GF-D8 (cell line): ENCODE measurements around the gene ESRRB.

Experiments
- DNase-seq: peaks from one replicate; lab custom pipeline; 2025; lab: John Stamatoyannopoulos, UW

ESRRB gene

DNA sequence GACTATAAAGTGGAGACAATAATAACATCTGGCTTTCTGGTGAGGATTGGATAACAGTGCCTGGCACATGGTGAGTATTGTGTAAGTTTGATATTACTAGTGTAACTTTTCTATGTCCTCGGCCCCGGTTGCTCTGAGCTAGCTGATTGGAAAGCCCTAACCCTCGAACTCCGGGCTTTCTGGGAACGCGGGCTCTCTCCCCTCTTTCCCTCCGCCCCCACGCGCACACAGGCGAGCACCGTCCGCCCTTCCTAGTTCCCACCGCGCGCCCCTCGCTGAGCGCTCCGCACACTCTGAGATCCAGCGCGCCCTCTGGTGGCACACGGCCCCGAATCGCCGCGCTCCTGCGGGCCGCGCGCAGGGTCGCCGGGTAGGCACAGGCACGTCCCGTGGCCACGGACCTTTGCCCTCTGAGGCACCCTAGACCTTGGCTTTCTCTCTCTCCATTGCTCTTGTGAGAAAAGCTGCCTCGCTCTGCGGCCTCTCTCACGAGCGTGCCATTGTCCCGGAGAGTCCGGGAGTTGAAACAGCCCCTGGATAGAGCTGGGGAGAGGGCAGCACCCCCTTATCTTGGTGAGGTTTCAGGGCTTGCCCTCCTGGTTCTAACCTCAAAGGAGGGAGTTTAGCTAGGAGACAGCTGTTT is 23.2 kb upstream of the ESRRB start:
- DNase-seq, result no peak

DNA sequence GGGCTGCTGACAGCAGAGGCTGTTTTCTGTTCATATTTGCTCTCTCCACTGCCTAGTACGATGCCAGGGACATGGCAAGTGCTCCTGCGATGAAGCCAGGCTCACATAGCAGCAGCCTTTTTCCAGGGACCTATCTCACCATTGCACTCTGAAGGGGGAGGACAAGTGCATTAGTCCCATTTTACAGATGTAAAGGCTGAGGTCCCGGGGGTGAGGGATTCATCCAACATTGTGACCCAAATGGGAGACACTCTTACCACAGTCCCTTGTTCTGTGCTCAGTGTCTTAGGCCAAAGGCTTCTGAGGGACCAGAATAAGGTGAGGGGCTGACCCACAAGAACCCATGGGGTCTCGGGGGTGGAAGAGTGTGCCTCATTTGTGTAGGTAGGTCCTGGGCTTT is 21.6 kb upstream of the ESRRB start:
- DNase-seq, result no peak

DNA sequence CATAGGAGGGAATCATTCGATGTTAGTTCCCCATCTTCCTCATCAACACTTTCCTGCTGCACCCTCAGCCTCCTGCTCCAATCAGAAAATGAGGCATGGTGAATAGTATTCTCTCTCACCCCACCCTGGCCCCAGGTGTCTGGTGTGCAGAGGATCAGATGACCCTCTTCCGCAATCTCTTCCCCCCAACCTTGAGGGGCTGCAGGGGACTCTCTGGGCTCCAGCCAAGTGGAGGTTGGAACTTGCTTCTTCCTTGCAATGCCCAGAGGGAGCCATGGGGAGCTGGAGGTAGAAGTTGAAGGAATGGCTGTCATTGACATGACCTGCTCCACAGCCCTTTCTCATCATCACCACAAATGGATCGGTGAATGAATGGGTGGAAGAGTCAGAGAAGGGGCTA is 20.2 kb upstream of the ESRRB start:
- DNase-seq, result no peak

DNA sequence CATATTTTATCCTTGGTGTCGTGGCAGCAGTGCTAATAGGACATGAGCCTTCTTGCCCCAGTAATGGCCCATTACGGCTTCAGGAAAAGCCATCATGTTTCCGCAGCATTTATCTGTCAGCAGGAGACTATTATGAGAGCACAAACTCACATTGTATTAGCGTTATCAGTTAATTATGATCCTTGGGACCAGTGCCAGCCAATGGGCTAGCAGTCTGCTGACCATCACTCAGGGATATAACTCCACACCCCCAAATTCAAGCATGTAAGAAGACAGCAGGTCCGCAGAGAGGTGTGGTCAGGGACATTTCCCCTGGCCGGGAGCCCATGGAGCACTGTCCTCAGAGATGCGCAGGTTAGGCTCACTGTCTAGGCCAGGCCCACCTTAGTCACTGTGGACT is 4.9 kb upstream of the ESRRB start:
- no peak for DNase-seq

DNA sequence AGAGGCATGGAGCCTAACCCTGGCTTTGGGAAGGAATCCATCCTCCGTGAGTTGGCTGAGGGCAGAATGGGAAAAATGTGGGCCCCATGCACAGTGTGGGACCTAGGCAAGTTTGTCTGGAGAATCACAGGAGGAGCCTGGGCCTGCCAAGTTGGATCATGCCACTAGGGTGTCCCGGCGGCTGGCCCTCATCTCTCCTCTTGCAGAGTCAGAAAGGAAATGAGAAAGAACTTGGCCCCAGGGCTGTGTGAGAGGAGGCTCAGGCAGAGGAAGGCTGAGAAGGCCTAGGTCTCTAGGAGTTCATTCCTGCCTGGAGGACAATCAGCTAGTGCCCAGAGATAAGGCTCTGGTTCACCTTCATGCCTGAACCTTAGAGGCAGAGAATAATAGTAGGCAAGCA is 2.5 kb upstream of the ESRRB start:
- no peak for DNase-seq

DNA sequence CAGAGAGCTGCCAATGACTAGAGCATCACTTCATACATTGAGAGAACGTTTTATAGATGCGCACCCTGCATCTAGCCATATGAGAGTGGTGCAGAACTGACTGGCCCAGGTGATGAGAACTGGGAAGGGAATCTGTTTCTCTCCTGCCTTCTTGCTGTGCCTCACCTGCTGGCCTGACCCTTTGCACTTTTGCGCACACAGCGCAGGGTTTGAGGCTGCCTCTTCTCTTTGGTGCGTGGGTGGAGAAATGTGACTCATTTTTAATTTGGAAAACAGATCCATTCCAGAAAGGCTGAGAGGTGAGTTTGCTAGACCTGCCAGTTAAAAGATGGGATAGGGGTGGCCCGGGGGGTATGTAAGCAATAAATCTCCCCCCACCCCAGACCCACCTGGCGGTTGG is 453 bp upstream of the ESRRB start:
- DNase-seq, result no peak

DNA sequence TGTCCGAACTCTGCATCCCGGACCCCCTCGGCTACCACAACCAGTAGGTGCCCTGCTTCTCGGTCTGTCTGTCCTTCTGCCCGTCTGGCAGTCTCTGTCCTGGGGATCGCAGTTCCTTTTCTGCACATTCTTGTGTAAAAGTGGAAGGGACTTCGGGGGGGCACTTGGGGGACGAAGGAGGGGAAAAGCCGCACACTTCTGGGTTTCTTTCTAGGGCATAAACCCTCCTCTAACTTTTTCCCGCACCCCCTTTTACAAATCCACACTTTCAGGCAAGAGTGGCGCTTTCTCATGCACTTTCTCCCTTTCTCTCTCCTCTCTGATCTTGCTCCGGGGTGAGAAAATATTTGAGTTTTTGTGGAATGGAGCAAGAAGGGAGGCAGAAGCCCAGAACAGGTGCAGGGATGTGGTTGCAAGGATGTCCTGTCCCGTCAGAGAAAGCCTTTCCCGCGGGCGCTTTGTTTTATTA is 506 bp downstream of the ESRRB start:
- DNase-seq, result no peak

DNA sequence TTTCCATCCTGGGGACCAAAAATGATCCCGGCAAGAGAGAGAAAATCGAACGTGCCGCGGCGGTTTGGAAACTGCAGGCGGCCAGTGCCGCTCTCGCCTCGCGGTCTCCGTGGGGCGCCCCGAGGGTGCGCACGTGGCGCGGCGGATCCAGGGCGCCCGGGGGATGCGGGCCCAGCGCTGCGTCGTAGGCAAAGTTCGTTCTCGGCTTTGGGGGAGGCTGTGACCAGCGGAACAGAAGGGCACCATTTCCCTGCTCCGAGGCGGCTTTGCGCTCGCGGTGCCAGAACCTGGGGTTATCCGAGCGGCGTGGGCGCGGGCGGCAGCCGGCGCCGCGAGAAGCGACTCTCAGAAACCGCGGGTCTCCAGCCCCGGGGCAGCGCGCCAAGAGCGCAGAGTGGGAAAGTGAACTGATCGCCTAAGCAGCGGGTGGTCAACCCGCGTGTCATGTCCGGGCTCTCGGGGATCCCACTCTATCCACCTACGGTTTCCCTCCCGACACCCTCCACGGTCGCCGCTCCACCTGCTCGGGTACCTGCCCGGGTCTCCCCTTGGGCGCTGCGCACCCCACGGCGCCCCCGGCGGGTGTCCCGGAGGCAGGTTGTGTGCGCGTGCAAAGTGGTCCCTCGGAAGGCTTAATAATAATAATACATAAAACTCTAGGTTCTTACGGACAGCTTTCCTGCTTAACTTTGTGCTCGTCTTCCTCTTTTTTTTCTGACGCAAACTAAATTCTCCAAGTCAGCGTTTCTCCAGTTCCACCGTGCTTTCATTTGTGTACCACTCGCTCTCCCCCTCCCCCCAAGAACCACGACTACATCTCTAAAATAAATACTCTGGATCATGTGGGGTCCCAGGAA is 1.2 kb downstream of the ESRRB start:
- DNase-seq, result no peak

DNA sequence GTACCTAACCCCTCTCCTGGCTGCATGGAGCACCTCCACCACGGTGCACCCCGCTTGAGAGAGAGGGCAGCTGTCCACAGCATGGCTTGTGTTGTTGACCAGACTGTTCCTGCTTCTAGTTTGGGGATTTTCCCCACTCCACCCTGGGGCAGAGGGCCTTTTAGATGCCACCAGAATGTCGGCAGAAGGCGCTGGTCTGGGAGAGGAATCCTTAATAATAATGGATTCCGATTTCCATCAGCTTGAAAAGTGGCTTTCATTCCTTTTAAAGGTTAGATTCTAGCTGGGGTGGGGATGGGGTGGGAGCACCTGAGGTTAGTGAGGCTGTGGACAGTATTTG is 1.8 kb downstream of the ESRRB start:
- no peak for DNase-seq

DNA sequence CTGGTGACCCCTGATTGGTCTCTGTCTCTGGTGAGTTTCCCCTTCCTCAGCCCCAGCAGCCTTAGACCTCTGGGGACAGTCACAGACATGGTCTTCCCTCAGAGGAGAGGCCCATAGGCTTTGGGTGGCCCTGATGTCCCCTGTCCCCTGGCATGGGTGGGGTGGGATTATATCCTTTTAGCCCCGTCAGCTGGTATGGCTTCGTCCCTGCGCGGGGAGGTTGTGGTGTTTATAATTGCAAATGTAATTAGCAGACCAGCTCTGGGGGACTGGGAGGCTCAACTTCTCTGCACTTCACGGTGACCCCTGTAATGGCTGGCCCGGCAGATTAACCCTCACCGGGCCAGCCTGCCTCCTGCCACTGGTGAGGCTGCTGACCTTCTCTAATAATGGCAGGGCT is 5.1 kb downstream of the ESRRB start:
- DNase-seq, result no peak

DNA sequence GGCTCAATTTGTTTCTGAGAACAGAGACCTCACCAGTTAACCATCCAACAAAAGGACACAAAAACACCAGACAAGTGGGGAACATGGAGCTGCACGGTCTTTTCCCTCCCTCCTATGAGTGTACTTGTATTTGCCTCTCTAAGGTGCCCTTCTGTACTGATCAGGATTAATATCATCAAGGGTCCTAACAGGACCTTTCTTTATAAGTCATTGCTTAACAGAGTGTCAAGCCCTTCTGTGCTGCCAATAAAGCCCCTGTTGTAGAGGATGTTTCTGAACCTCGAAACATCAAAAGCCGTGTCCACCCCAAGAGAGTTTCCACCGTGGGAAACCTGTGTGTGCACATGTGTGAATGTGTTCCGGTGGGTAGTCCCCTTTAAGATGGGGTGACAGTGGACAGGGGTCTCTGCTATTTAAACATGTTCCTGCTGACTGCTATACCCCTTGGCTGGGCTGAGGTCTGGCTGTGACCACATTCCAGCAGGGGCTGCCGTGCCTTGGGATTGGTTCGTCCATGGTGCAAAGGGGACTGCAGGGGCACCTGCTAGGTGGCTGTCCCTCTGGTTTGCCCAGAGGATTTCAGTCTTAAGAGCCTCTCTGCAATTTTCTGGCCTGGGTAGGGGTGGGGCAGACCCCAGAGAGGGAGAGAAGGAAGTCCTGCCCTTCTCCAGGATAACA is 6.0 kb downstream of the ESRRB start:
- DNase-seq, result no peak

DNA sequence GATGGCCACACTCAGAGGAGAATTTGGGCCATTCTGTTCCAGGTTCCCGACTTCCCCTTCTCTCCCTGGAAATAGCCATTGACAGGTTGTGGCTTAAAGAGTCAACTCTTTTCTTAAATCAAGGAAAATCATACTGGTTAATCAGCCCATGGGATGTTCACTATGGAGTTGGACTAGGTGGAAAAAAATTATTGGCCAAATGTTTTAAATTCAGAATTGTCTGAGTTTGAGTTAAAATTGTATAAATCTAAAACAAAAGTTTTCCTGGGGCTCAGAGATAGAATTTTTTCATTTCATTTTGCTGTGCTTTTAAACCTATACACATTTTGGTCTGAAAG is 6.5 kb downstream of the ESRRB start:
- no peak for DNase-seq

DNA sequence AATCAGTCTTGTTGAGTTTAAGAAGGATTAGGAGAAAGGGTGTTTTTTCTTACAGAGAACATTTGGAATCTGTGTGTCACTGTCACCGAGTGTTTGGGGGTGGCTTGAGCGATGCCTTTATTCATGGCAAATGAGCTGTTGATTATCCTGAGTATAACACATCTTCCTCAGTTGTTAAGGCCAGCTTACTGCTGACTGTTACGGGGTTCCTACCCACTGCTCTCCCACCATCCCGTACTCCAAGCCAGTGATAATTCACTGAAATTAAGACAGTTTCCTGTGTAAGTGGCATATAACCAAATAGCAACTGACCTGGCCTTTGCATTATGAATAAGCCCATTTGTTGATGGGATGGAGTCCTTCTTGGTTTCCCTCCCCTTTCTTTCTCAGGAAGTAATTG is 9.5 kb downstream of the ESRRB start:
- DNase-seq, result no peak

DNA sequence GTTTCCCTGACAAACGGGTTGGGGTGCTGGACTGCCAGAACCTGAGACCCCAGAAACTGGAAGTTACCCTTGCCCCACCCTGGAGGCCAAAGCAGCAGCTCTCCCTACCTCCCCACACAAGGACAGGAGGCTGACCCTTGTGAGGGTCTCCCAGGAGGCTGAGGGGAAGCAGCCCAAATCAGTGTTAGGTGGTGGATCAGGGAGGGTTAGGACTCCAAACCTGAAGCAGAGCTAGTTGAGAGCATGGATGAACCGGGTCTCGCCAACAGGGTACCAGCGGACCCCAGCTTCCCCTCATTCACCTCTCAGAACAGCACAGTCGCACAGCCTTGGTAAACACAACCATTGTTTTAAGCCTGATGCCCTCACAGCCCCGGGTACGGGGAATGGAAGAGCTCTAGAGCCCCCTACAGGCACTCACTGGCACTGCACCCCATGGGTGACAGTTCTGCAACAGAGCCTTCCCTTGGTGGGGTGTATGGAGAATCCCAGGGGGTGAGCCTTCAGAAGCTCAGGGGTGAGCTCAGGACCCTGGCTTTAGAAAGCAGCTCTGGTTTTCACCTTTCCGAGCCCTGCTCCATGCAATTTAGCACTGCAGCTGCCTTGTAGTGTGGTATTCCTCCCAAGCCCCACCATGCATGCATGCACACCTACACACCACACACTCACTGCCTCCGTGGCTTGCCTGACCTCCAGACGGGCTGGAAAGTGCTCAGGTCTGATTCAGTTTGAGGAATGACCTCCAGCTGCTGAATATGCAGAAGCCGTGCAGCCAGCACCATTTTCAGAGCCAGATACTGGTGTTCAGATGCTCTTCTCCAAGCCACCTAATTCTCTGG is 11.2 kb downstream of the ESRRB start:
- DNase-seq, result no peak

DNA sequence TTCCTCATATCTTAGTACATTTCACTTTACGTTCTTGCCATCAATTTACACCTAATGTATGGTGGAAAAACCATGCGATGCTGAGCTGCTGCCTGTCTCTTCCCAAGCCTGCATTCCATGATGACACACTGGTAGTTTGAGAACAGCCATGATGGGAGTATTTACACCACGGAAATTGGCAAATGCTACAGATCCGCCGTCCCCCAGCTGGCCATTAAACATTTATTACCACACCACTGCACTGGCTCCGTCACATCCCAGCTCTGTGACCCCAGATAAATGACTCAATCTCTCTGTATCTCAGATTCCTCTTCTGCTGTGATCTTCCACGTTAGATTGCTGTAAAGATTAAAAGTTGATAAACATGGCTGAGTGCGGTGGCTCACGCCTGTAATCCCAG is 13.9 kb downstream of the ESRRB start:
- no peak for DNase-seq

DNA sequence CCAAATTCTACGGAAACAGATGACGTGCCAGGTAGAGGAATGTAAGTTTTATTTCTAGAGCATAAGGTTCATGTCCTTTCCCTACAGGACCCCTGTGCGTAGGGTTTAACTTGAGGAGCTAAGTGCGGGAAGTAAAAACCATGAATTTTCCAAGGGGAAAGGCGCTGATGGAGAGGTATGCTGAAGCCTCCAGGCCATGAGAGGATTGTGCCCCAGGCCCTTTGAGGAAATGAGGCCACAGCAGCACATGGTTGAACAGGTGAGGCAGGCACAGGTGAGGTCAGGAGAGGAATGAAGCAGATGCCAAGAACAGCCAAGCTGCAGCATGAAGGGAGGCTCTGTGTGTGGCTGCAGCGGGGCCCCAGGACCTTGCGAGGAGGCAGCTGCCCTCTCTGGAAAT is 14.7 kb downstream of the ESRRB start:
- no peak for DNase-seq

DNA sequence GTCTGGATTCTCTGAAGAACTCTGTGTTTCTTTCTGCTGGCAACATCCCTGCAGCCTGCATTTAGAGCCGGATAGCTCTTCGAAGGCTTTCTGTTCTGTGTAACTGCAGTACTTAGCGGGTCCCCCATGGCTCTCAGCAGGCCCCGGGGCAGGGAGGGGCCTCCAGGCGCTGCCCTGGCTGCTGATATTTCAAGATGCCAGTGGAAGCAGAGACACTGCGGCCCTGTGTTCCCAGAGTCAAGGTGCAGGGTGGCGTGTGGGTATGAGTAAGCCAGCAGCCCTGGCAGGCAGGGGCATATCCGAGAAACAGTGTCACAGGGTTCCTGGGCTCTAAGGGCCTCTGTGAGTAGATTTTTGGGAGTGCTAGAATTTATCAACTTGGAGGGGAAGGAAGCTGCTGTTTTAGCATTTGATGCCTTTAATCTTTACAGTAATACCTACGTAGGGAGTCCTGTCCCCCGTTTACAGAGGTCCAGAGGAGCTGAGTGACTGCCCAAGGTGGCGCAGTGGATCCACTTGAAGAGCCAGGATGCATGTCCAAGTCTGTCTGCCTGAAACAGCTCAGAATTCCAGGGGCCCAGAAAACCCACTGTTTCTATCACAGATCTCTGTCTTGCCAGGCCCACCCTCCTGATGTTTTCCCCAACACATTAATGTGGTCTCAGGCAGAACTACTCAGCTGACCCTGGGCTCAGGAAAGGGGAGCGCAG is 16.2 kb downstream of the ESRRB start:
- no peak for DNase-seq

DNA sequence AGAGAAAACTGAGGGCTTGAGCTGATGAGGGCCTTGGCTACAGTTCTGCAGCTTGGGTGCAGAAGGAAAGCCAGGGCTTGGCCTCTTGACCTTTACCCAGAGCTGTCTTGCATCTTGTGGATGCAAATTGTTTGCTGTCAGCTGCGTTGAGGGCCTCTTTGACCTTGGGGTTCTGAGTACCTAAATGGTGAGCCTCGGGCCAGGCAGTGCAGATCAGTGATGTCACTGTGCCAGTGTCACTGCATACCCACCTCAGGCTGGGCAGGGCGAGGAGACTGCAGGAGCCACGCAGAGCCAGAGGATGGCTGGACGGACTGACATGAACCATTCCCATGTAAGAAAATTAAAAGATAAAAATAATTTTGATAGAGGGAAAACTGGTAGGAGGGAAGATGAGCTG is 18.6 kb downstream of the ESRRB start:
- DNase-seq, result no peak

DNA sequence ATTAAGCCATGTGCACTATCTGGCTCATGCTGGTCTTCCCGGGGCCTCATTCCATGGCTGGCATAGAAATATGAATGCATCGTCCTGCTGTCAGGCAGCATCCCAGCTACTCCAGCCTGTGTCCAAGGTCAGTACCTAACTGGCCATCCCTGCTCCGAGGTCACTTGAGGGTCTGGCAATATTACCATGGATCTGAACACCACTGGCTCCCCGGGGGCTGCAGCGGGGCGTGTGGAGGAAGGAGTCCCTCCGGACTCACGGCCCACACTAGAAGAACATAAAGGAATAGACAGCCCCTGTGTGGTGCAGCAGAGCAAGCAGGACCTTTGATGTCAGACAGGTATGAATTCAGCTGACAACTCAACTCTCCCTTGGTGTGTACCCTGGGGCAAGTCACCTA is 19.2 kb downstream of the ESRRB start:
- no peak for DNase-seq

DNA sequence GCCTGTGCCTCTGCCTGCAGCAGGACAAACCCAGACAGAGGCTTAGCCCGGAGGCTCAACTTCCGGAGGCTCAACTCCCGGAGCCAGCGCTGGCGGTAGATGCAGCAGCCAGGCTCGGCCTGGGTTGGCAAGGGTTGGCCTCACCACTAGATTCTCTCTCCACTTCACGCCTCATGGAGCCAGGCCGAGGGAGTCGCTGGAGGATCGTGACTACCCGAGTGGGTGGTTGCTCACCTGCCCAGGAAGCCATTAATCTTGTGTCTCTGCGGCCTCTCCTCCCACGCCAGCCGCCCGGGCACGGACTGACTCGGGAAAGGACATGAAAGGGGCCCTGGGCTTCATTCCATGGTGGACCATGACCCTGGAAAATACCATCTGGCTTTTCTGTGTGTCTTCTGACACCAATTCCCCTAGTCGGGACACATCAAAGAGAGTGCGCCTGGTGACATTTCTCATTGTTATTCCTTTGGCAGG is 20.8 kb downstream of the ESRRB start:
- no peak for DNase-seq

DNA sequence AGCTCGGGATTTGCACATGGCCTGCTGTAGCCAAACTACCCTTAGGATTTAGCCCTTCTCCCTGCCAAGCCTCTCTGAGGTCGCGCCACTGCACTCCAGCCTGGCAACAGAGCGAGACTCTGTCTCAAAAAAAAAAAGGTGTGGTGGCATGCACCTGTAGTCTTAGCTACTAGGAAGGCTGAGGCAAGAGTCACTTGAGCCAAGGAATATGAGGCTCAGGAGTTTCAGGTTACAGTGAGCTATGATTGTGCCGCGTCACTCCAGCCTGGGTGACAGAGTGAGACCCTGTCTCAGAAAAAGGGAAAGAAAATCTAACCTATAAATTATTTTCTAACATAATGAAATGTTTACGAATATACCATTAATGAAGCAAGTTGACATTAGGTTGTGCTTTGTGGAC is 29.7 kb downstream of the ESRRB start:
- no peak for DNase-seq
